ENCODE results near the gene MSMO1. TPM values are rescaled to one million over a fixed set of nuclear protein-coding genes. Genes with fewer than 3 reads are reported as not detected.

Gene MSMO1
- total and polyA plus RNA-seq, 10 of the 15 experiments (the other 5 are each of a cell fraction or from before 2014, with no cell fraction given): 63.6 to 168 (median 105) TPM

DNA sequence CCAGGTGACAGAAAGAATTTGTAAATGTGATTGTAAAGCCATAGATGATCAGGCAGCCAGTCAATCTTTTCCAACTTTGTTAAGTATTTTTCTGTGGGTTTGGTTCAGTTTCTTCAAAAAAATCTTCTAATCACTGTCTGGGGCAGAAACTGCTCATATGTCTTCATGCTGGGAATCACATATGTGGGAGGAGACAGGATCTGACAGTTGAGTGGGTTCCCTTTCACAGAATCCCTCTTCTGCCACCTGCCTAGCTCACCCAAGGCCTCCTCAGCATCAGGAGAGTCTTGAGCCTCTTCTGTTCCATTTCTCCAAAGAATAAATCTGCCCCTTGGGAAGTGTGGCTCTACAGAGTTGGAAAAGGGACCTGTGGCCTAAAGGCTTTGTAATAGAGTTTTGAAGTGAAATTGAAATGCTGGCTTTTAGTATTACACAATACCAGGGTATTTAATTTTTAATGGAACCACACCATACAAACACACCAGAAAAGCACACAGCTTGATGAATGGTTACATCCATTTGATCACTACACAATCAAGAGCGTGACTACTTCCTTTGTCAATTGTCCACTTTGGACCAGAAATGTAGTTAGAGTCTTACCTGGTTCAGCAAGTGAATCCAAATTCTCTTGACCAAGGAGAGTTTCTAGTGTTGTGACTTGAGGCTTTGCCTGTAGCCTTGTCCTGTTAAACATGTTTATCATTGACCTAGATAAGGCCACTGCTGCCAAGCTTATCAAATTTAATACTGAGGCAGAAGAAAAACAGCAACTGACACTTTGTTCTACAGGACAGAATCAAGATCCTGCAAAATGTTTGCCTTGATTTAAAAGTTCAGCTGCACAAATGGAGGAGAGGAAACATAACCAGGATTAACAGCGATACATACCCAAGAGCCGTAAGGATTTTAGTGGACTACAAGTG lies 20.4 kb downstream of the MSMO1 start:
- TF ChIP-seq POLR2AphosphoS2 (IDR thresholded peaks at IDR 0.05; ENCODE audit: low read depth, low read length): no peak
- TF ChIP-seq, protein P1, sequence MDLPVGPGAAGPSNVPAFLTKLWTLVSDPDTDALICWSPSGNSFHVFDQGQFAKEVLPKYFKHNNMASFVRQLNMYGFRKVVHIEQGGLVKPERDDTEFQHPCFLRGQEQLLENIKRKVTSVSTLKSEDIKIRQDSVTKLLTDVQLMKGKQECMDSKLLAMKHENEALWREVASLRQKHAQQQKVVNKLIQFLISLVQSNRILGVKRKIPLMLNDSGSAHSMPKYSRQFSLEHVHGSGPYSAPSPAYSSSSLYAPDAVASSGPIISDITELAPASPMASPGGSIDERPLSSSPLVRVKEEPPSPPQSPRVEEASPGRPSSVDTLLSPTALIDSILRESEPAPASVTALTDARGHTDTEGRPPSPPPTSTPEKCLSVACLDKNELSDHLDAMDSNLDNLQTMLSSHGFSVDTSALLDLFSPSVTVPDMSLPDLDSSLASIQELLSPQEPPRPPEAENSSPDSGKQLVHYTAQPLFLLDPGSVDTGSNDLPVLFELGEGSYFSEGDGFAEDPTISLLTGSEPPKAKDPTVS (IDR thresholded peaks at IDR 0.05; ENCODE audit: low read depth, low read length): no peak
- no peak for TF ChIP-seq EZH2 (IDR thresholded peaks at IDR 0.05; ENCODE audit: borderline replicate concordance, control insufficient read depth, low read depth, low read length)
- TF ChIP-seq, protein P2, sequence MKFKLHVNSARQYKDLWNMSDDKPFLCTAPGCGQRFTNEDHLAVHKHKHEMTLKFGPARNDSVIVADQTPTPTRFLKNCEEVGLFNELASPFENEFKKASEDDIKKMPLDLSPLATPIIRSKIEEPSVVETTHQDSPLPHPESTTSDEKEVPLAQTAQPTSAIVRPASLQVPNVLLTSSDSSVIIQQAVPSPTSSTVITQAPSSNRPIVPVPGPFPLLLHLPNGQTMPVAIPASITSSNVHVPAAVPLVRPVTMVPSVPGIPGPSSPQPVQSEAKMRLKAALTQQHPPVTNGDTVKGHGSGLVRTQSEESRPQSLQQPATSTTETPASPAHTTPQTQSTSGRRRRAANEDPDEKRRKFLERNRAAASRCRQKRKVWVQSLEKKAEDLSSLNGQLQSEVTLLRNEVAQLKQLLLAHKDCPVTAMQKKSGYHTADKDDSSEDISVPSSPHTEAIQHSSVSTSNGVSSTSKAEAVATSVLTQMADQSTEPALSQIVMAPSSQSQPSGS (IDR thresholded peaks at IDR 0.05; ENCODE audit: low read length): no peak
- no peak for TF ChIP-seq ZNF217 (IDR thresholded peaks at IDR 0.05)
- TF ChIP-seq ZBED1 (IDR thresholded peaks at IDR 0.05; ENCODE audit: borderline replicate concordance): no peak
- no peak for TF ChIP-seq RFX5 (IDR thresholded peaks at IDR 0.05; ENCODE audit: low read depth, low read length)
- H3K27ac ChIP-seq (ENCODE audit: control insufficient read depth, insufficient read depth): no peak overlapping the region
- no peak for DNase-seq (ENCODE audit: low read depth, low spot score)
- ChIA-PET POLR2A (interaction anchor here (1.9 kb wide), 1 partner anchor 13 kb away, joined by 5 read pairs; no protein-coding TSS in a partner anchor), RAD21 (ENCODE audit: unreplicated experiment) (interaction anchor here (2.2 kb wide), 2 partner anchors 17 to 216 kb away, joined by 4 to 9 read pairs; no protein-coding TSS in a partner anchor), CTCF (interaction anchor here (1.8 to 10.2 kb wide), 2 partner anchors 8 to 216 kb away, joined by 8 to 98 read pairs; no protein-coding TSS in a partner anchor), SMC1A (ENCODE audit: uncharacterized antibody, unreplicated experiment) (interaction anchor here (1.1 to 3.8 kb wide), 2 partner anchors 97 to 217 kb away, joined by 3 to 12 read pairs; no protein-coding TSS in a partner anchor)
- FAIRE-seq: no peak
- no TSS peak for BruUV-seq (replicated peaks)
- no peaks in the 10 kb centered on the region for H3K4me1 ChIP-seq (ENCODE audit: control insufficient read depth, insufficient read depth, low read length)
- no peak overlapping the region for H3K9ac ChIP-seq (ENCODE audit: control insufficient read depth, insufficient read depth, low read length)
- no peak overlapping the region for H3K4me2 ChIP-seq (ENCODE audit: control insufficient read depth, insufficient read depth)
- no peak overlapping the region for H3K4me3 ChIP-seq
- ATAC-seq: no peak
- no peaks in the 10 kb centered on the region for H3K9me3 ChIP-seq (replicated peaks; ENCODE audit: control insufficient read depth, insufficient read depth, low read length)
- 80% methylated on average over 3 of the region's 3 CpGs for WGBS (ENCODE audit: insufficient coverage, insufficient replicate concordance, low lambda C conversion rate, missing lambda C conversion rate)
- H3K79me2 ChIP-seq (ENCODE audit: control insufficient read depth, insufficient read depth, low read length): no peaks in the 10 kb centered on the region
- H4K20me1 ChIP-seq (ENCODE audit: control insufficient read depth, insufficient read depth): no peaks in the 10 kb centered on the region
- peaks cover 0 to 5% of the 10 kb centered on the region in 2 experiments; a peak in 2 of 4 replicates for H3K36me3 ChIP-seq (ENCODE audit: control insufficient read depth in 2 of 2, insufficient read depth in 2 of 2, low read length in 1 of 2)
- H3K27me3 ChIP-seq (replicated peaks in 1 of 2; ENCODE audit: control insufficient read depth in 2 of 2, insufficient read depth in 2 of 2, low read length in 1 of 2): no peaks in the 10 kb centered on the region
- intact Hi-C loops (cut with micrococcal nuclease; ENCODE audit: unreplicated experiment) (no loop called here), in situ Hi-C loops (cut with MboI) (loop anchor here (5.0 kb wide), 1 partner anchor 216 kb away; no protein-coding TSS in a partner anchor)
- no peak overlapping the region for H2AFZ ChIP-seq (ENCODE audit: control insufficient read depth, low read depth, low read length)

All from GM12878 (cell line).